IPS-NIHi7 (cell line): ENCODE measurements around the gene TSR2.
A peak's percentile ranks its signal among the peaks of the same experiment; 100 is the strongest.
"Not testable (repeated sequence)": the region's sequence is repeated elsewhere in the genome, so short reads cannot be mapped to it uniquely, and the experiment has no call there.

Experiments
- DNase-seq: peaks from one replicate; pipeline ENCODE4 v3.0.0; 2012; ENCODE audit warnings: mixed read lengths; ENCODE audit errors: extremely low spot score

Gene TSR2

GRCh38 chrX:54473993-54474859 is 34.0 kb downstream of the TSR2 start:
- DNase-seq: no peak

GRCh38 chrX:54479136-54480111 is 39.2 kb downstream of the TSR2 start:
- DNase-seq: peak; percentile 51

- peak; percentile 34 for DNase-seq
These were observed 42.8 kb downstream of the TSR2 start for GRCh38 chrX:54482839-54483593.

- no peak for DNase-seq
These were observed 43.7 kb downstream of the TSR2 start for GRCh38 chrX:54483946-54484345.

- DNase-seq: no peak
These were observed 44.5 kb downstream of the TSR2 start for GRCh38 chrX:54484666-54485065.

- DNase-seq: not testable (repeated sequence)
These were observed 49.6 kb downstream of the TSR2 start for GRCh38 chrX:54489819-54490218.

GRCh38 chrX:54492340-54492739 is 52.1 kb downstream of the TSR2 start:
- DNase-seq: no peak

- no peak for DNase-seq
These were observed 54.2 kb downstream of the TSR2 start for GRCh38 chrX:54494166-54494988.
